Stimulated activated CD8-positive, alpha-beta memory T cell treated with anti-CD3 and anti-CD28 coated beads, Interleukin-12 subunit alpha, Interleukin-12 subunit beta, amount 100 ng/mL, for 1 hour (primary cell): Measurements from ENCODE around the gene RHBDD1.

Experiments
- DNase-seq: peaks from one replicate; pipeline ENCODE4 v3.0.0-alpha.2; 2020; ENCODE audit warnings: low read depth

Gene RHBDD1

DNA sequence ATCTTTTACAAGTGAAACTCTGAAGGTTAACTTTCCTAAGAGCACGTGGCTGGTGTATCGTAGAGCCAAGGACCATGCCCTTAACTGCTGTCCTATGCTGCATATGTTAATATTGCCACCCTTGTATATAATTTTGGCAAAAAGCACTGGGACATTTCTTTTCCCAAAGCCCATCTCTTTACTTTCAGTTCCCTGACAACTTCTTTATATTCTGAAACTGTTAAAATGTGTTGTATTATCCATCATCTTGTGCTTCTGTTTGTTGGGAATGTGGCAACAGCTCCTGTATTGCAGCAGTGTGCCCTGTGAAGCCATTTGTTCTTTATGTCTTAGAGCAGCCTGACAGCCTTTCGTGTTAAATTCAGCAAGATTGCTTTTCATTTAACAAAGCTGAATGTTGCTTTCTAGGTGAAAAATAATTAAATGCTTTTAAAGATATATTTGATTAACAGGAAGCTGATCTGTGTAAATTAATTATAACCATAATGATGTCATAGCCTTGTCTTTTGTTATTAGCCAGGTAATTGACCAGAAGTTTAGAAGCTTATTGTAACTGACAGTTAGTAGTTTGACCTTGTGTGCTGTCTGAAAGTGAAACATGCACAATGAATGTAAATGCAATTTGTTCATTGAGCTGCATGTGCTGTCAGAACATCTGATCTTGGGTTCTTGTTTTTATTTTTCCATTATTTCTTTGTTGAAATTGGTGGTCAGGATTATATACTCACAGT lies 9.7 kb downstream of the RHBDD1 start:
- no peak for DNase-seq

DNA sequence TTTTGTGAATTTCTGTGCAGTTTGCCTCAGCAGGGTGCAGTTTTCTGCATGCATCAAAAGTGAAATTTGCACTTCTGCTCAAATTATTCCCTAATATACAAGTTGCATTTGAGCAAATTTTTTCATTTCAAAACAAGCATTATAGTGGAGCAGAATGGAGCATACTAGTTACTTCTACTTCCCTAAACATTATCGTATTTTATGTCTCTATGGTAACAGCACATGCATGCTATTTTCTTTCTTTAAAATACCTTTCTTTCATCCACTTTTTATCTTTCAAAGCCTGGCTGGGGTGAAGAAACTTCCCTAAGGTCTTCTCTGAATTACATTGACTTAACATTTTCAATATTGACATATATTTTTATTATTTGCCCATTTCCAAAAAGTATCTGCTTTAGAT lies 11.2 kb downstream of the RHBDD1 start:
- DNase-seq = no peak

DNA sequence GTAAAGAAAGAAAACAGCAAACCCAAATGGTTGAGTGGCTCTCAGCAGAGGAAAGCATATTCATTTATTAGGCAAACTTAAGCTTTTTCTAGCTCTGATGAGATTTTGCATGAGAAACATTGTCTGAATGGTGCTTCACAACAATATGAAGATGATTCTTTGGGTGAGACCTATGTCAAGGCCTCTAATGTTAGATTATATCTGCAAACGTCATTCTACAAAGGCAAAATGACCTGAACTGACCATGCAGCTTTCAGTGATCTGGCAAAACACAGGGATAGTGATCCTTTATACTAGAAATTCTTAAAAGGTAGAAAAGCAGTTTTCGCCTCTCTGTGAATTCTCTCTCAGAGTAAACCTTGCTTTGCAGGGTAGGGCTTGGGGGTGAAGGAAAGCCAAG lies 11.7 kb downstream of the RHBDD1 start:
- no peak for DNase-seq

- DNase-seq = no peak
Observed at GRCh38 chr2:226849349-226849748, 13.5 kb downstream of the RHBDD1 start.

DNA sequence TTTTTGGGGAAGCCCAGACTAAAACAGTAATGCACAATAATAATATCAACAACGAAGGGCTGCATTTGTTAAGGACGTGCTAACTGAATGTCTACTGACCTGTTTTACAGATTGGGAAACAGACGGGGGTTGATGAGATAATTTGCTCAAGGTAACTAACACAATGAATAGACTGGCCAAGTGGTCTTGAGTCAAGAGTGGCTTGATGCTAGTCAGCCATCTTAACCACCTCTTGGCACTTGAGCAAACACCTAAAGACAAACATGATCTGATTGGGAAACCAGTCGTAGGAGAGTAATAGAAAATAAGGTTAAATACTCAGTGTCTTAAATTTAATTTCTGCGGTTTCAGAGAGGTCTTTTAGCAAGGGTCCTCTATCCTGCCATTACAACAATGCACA lies 14.2 kb downstream of the RHBDD1 start:
- no peak for DNase-seq

- no peak for DNase-seq
Observed at GRCh38 chr2:226855787-226856186, 19.9 kb downstream of the RHBDD1 start.

GRCh38 chr2:226860087-226860486 lies 24.2 kb downstream of the RHBDD1 start:
- DNase-seq = no peak

DNA sequence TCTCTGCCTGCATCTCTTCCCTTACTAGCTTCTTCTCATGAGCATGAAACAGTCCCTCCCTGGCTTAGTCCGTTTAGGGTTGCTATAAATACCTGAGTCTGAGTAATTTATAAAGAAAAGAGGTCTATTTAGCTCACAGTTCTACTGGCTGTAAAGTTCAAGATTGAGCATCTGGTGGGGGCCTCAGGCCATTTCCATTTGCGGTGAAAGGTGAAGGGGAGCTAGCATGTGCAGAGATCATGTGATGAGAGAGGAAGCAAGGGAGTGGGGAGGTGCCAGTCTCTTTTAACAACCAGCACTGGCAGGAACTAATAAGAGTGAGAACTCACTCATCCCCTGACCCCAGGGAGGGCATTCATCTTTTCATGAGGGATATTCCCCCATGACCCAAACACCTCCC lies 26.8 kb downstream of the RHBDD1 start:
- DNase-seq = no peak

DNA sequence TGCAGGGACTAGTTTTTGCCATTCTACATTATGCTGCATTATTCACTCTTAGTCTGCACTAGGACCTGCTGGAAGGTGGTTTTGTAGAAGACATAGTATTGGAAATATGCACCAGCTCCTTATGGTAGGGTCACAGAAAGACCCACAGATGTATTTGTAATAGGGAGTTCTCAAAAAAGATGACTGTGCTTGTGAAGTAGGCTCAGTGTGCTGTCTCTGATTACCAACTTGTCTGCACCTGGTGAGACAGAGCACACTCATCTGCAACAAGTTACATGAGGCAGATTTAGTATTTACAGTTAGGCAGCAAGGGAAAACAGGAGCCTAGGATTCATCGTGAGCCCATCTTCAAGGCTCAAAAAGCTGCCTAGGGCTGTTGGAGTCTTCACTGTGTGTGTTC lies 29.4 kb downstream of the RHBDD1 start:
- no peak for DNase-seq

- DNase-seq = no peak
Observed at GRCh38 chr2:226865710-226866109, 29.9 kb downstream of the RHBDD1 start.

- DNase-seq = no peak
Observed at GRCh38 chr2:226868331-226869162, 32.7 kb downstream of the RHBDD1 start.

- DNase-seq = no peak
Observed at GRCh38 chr2:226869371-226869770, 33.5 kb downstream of the RHBDD1 start.

- DNase-seq = no peak
Observed at GRCh38 chr2:226873051-226873620, 37.3 kb downstream of the RHBDD1 start.

GRCh38 chr2:226873826-226874225 lies 38.0 kb downstream of the RHBDD1 start:
- DNase-seq = no peak

DNA sequence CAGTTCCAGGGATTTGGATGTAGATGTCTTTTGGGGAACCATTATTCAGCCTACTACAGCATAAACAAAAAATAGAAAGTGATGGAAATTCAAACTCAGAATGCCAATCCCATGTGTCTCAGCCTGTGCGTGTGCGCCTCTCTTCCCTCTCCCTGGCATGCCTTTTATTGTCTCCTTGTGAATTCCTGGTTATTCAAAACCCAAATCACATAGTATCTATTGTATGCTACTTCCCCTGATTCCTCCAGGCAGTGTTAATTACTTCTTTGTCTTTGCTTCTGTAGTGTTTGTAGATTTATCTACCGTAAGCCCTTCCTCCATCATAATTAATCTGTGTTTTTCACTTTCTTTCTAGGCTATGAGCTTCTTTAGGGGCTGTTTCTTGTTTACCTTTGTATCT lies 38.9 kb downstream of the RHBDD1 start:
- no peak for DNase-seq

- no peak for DNase-seq
Observed at GRCh38 chr2:226875438-226876225, 39.8 kb downstream of the RHBDD1 start.

DNA sequence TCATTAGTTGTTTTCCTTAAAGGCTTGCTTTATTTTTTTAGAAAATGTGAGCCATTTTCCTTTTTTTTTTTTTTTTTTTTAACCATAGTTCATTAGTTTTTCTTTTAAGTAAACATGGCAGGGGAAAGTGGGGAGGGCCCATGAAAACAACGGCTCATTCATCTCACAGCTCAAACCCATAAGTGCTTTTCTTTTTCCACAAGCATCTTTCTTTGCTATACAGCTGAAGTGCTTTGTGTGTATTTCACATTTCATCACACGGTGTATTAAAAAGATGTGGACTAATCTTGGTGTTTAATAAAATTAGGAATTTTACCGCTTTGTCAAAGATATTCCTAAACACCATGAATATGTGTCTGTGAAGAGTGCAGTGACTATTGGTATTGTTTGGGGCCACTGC lies 41.6 kb downstream of the RHBDD1 start:
- DNase-seq = no peak

DNA sequence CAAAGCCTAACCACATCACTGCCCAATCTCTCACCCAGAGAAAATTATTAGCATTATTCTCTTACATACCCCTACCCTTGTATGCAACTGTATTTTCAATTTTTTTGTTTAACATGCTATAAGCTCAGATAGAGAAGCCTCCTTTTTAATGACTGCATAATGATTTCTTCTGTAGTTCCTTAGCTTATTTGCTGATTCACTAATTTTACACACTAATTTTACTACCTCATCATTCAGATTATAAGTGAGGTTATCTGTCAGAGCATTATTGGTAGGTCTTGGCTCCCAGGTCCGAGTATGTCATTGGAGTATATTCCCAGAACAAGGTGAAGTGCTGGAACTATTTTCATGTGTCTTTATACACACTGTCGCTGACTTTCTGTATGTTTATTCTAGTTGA lies 45.4 kb downstream of the RHBDD1 start:
- no peak for DNase-seq

DNA sequence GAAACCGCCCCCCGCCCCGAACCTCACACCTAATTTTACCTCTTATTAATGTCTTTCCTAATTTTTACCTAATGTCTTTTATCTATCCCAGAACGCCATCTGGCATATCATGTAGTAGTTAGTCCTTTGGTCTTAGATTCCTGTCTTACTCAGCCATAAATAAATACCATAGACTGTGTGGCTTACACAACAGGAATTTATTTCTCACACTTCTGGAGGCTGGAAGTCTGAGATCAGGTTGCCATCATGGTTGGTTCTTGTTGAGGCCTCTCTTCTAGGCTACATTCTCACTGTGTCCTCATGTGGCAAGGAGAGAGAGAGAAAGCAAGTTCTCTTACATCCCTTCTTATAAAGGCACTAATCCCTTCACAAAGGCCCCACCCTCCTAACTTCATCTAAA lies 46.8 kb downstream of the RHBDD1 start:
- DNase-seq = no peak

GRCh38 chr2:226883296-226883795 lies 47.5 kb downstream of the RHBDD1 start:
- no peak for DNase-seq

DNA sequence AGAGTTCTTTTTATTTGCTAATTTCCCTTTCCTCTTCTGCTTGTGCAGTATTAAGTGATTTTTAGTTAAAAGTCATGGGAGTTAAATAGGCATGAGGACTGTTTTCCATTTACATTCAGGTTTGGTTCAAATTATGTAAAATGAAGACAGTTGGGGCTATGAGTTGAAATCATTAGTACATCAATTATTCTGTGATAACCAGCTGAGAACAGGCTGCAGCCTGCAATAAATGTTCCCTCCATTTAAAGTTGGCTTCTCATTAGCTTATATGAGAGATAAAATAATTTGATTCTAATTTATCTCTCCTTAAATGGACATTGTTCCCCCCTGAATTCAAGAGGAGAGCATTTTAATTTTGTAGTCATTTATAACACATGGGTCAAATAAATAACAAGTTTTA lies 48.3 kb downstream of the RHBDD1 start:
- no peak for DNase-seq

- no peak for DNase-seq
Observed at GRCh38 chr2:226885769-226886435, 50.0 kb downstream of the RHBDD1 start.
